Lower leg skin (tissue), 4 donors: ENCODE data around the gene ABHD2. TPM values are rescaled to one million over a fixed set of nuclear protein-coding genes. Genes with fewer than 3 reads are reported as not detected.

Experiments used
- DNase-seq, 2 donors: peaks; one replicate each; pipeline ENCODE4 v3.0.0-alpha.2; 2019; ENCODE audit warnings: low spot score in 2 of 2
- H3K4me3 ChIP-seq: fragments of 200-600 bp; sonication (generic); 2 replicates; pipeline ENCODE4 v1.5.1; 2017; ENCODE audit warnings: mild to moderate bottlenecking, low read depth; ENCODE audit not compliant: poor library complexity, severe bottlenecking
- POLR2A ChIP-seq, 2 donors: fragments of 450-650 bp; IDR thresholded peaks; one replicate each; pipeline ENCODE4 v1.6.1; 2016 to 2017; ENCODE audit warnings: antibody characterized with exemption in 2 of 2, mild to moderate bottlenecking in 1 of 2, moderate library complexity in 1 of 2
- WGBS, 2 donors: methylation state at CpG; one replicate each; pipeline ENCODE4 v1.1.5; 2018; 5-methylcytosine and 5-hydroxymethylcytosine counted together
- intact Hi-C: fragments of 100-400 bp; cut with DNase I; formaldehyde crosslinking; loops from one replicate; pipeline ENCODE4 v1.15.0; 2023; ENCODE audit warnings: low total_unique reads
- total RNA-seq, 4 donors: library from RNA; depleted of rRNA; stranded (reverse); fragments of >200 nt; gene quantifications; one replicate each; pipeline ENCODE4 v1.1.0, GENCODE V29; 2016
- TF ChIP-seq, protein P1 (sequence below), 3 donors: fragments of 450-650 bp; IDR thresholded peaks; one replicate each; pipeline ENCODE4 v1.5.1; 2016; ENCODE audit warnings: antibody characterized with exemption in 3 of 3, mild to moderate bottlenecking in 3 of 3, moderate library complexity in 2 of 3

Gene ABHD2
- total RNA-seq, 4 donors from 2014 or later, result 21.5 to 57.3 (median 38.5) TPM

DNA sequence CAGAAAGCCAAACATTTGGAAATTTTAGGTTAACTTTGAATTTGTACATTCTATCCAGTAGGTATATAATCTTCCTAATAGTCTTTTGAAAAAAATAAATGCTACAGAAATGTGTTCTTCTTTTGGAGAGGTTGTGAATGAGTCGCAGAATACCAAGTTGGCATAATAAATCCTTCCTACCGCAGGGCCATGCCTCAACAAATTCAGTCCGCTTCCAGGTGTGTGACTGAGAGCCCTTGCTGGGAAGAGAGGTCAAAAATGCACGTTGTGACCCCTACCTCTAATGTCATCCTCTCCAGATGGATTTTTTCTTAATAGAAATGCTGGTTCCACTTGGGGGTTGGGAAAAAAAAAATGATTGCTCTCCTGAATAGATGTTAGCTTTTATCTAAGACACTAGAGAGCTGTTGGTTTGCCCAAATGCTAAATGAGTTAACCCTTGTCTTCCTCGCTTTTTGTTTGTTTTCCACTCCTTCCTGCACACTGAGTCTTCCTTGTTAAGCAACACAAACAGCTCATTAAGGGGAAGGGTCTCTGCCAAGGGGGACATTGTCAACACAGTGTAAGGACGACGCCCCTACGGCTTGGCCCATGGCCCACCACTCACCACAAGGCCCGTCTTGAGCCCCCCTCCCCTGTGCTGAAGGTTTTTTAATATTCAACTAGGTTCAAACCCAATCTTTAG is 99.2 kb downstream of the ABHD2 start:
- intact Hi-C loops, result no loop called here
- WGBS, 2 donors, result 82 to 85% methylated on average over 9 of the region's 9 CpGs
- no peak for TF ChIP-seq POLR2A (IDR thresholded peaks at IDR 0.05)
- TF ChIP-seq, protein P1, sequence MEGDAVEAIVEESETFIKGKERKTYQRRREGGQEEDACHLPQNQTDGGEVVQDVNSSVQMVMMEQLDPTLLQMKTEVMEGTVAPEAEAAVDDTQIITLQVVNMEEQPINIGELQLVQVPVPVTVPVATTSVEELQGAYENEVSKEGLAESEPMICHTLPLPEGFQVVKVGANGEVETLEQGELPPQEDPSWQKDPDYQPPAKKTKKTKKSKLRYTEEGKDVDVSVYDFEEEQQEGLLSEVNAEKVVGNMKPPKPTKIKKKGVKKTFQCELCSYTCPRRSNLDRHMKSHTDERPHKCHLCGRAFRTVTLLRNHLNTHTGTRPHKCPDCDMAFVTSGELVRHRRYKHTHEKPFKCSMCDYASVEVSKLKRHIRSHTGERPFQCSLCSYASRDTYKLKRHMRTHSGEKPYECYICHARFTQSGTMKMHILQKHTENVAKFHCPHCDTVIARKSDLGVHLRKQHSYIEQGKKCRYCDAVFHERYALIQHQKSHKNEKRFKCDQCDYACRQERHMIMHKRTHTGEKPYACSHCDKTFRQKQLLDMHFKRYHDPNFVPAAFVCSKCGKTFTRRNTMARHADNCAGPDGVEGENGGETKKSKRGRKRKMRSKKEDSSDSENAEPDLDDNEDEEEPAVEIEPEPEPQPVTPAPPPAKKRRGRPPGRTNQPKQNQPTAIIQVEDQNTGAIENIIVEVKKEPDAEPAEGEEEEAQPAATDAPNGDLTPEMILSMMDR (IDR thresholded peaks at IDR 0.05), result no peak
- no peak for DNase-seq
- no peak overlapping the region for H3K4me3 ChIP-seq

DNA sequence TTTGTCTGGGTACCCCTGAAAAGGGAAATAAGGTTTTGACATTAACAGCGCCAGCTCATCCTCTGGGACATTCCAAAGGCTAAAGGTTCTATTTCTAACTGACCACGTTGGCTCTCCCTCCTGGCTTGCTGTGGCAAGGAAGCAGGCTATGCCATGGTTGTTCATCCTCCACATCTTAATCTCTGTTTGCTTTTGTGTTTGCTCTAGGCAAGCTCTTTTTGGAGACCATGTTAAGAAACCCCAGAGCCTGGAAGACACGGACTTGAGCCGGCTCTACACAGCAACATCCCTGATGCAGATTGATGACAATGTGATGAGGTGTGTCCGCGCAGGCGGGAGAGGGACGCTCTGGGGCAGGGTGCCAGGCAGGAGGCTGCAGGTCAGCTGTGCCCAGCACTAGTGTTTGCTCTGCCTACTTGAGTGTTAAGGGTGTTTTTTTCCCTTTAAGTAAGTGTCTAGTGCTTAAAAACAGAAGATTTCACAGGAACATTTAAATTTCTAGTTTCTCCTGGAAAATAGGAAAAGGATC is 99.8 kb downstream of the ABHD2 start:
- intact Hi-C loops, result no loop called here
- 94 to 96% methylated on average over 8 of the region's 8 CpGs for WGBS, 2 donors
- H3K4me3 ChIP-seq, result no peak overlapping the region
- no peak for DNase-seq
- TF ChIP-seq, protein P1 (IDR thresholded peaks at IDR 0.05), result no peak

DNA sequence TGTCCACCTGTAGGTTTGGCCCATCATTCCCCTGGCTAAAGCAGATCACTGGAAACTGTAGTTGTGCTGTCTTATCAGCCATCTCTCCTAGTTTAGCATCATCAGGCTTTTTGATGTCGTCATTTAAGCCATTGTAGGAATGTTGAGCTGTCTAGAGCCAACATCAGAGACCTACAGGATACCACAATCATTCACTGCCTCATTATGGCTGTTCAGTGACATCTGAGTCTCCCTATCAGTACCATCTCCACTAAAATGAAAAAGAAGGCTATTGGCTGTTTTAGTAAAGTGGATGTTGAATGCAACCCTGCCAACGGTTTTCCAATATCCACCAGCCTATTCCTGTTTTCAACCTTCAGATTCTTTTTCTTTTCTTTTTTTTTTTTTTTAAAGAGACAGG is 103.9 kb downstream of the ABHD2 start:
- no peak overlapping the region for H3K4me3 ChIP-seq
- 69% methylated on average over 2 of the region's 2 CpGs for WGBS, 2 donors
- DNase-seq, result no peak
- intact Hi-C loops, result no loop called here
- TF ChIP-seq POLR2A (IDR thresholded peaks at IDR 0.05), result no peak
- TF ChIP-seq, protein P1 (IDR thresholded peaks at IDR 0.05), result no peak

DNA sequence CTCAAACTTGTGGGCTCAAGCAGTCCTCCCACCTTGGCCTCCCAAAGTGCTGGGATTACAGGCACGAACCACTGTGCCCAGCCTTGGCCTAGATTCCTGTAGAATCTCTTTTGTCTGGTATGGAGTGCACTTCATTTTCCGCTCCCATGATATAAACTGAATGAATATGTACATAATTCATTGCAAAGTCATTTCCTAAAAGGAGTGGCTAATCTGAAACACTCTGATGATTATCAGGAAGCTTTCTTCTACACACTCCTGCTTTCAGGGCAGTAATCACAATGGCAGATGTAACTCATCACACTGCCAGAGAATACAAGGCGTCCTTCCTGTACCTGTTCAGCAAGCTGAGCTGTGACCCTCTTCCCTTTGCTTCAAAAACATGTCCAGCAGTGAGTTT is 104.5 kb downstream of the ABHD2 start:
- no peak for DNase-seq
- TF ChIP-seq, protein P1 (IDR thresholded peaks at IDR 0.05), result no peak
- no peak for TF ChIP-seq POLR2A (IDR thresholded peaks at IDR 0.05)
- 88 to 89% methylated on average over 3 of the region's 3 CpGs for WGBS, 2 donors
- intact Hi-C loops, result no loop called here
- H3K4me3 ChIP-seq, result no peak overlapping the region

DNA sequence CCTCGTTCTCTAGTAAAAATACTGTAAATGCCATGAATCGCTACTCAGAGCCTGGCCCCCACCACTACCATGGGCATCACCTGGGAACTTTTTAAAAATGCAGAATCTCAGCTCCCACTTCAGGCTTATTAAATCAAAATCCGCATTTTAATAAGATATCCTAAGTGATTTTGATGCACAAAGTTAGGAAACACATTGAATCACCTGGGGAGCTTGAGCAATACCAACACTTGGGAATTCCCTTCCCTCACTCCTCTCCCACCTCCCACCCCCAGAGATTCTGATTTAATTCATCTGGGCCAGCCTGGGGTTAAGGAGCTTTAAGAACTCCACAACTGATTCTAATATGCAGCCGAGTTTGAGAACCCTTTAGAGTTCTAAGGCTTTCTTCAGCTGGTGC is 106.4 kb downstream of the ABHD2 start:
- WGBS, 2 donors, result 70 to 83% methylated on average over 4 of the region's 4 CpGs
- intact Hi-C loops, result no loop called here
- no peak overlapping the region for H3K4me3 ChIP-seq
- TF ChIP-seq, protein P1 (IDR thresholded peaks at IDR 0.05), result no peak
- no peak for TF ChIP-seq POLR2A (IDR thresholded peaks at IDR 0.05)
- DNase-seq, result no peak

DNA sequence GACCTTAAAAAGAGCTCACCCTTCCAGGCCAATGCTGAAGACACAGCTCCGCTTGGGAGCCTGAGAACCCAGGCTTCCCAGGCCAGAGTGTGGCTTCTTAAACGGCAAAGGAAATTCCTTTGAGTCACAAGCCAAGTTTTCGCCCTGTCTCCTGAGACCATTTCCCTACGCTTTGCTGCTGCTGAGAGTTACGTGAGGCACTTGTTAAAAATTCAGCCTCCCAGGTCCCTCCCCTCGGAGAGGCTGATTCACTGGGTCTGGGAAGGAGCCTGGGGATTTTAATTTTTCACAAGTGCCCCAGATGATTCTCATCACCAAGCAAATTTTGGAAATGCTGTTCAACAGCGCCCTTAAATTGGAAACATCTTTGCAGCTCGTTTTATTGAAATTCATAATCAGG is 107.6 kb downstream of the ABHD2 start:
- no peak overlapping the region for H3K4me3 ChIP-seq
- TF ChIP-seq POLR2A (IDR thresholded peaks at IDR 0.05), result no peak
- TF ChIP-seq, protein P1 (IDR thresholded peaks at IDR 0.05), result no peak
- no peak for DNase-seq
- WGBS, 2 donors, result 59 to 65% methylated on average over 8 of the region's 8 CpGs
- intact Hi-C loops, result no loop called here
